HL-60 (cell line): ENCODE results near the gene DNASE1L3.

Experiments
- DNase-seq, 2 experiments: peaks; one replicate each; pipeline ENCODE4 v3.0.0-alpha.2; 2010 to 2020; ENCODE audit warnings: low read depth in 1 of 2, low spot score in 1 of 2
- H3K27ac ChIP-seq: fragments of 250-450 bp; sonication (Bioruptor Pico); replicated peaks from 2 replicates; pipeline ENCODE4 v1.5.1; 2020; ENCODE audit warnings: mild to moderate bottlenecking, moderate library complexity
- H3K27me3 ChIP-seq: fragments of 250-450 bp; sonication (Bioruptor Pico); 2 replicates; pipeline ENCODE4 v1.5.1; 2021; ENCODE audit warnings: mild to moderate bottlenecking, moderate library complexity; ENCODE audit not compliant: insufficient read depth, poor library complexity, severe bottlenecking
- H3K4me3 ChIP-seq: replicated peaks from 2 replicates; pipeline ENCODE4 v1.5.1; 2011; ENCODE audit warnings: mild to moderate bottlenecking, control low read depth, low read length; ENCODE audit not compliant: insufficient read depth
- CTCF ChIP-seq: IDR thresholded peaks from one replicate; pipeline ENCODE4 v1.5.1; 2011; ENCODE audit warnings: low read length, control low read depth, inconsistent platforms; ENCODE audit not compliant: insufficient read depth
- GABPA ChIP-seq: IDR thresholded peaks from 2 replicates; pipeline ENCODE4 v1.6.1; 2012; ENCODE audit warnings: low read depth
- POLR2AphosphoS5 ChIP-seq: IDR thresholded peaks from 2 replicates; pipeline ENCODE4 v1.6.1; 2012; ENCODE audit warnings: low read depth
- REST ChIP-seq: IDR thresholded peaks from 2 replicates; pipeline ENCODE4 v1.6.1; 2012; ENCODE audit warnings: low read depth; ENCODE audit not compliant: insufficient replicate concordance
- SPI1 ChIP-seq: IDR thresholded peaks from 2 replicates; pipeline ENCODE4 v1.6.1; 2012; ENCODE audit warnings: low read depth, mild to moderate bottlenecking, borderline replicate concordance

DNASE1L3 gene

GRCh38 chr3:58157700-58158099, 53.1 kb downstream of the DNASE1L3 start:
- Histone ChIP-seq H3K27ac (no peak overlapping the region), H3K4me3 (no peak overlapping the region), H3K27me3 (no peaks in the 10 kb centered on the region)
- DNase-seq, result no peak
- TF ChIP-seq POLR2AphosphoS5 (no peak), CTCF (no peak), GABPA (no peak), REST (no peak), SPI1 (no peak)

GRCh38 chr3:58155838-58156237, 54.9 kb downstream of the DNASE1L3 start:
- DNase-seq, result no peak
- TF ChIP-seq REST, result no peak
- no peak overlapping the region for H3K27ac ChIP-seq

GRCh38 chr3:58154626-58155449, 55.9 kb downstream of the DNASE1L3 start:
- DNase-seq, result no peak
- no peak for TF ChIP-seq GABPA
- no peak for TF ChIP-seq SPI1
- TF ChIP-seq REST, result no peak
- no peak for TF ChIP-seq CTCF
- TF ChIP-seq POLR2AphosphoS5, result no peak
- no peak overlapping the region for H3K27ac ChIP-seq
- H3K27me3 ChIP-seq, result no peaks in the 10 kb centered on the region
- H3K4me3 ChIP-seq, result no peak overlapping the region

More at GRCh38 chr3:58155838-58156237, 54.9 kb downstream of the DNASE1L3 start:
- no peak overlapping the region for H3K4me3 ChIP-seq
- H3K27me3 ChIP-seq, result no peaks in the 10 kb centered on the region
